ENCODE results near the gene SIGLEC14.
A peak's percentile ranks its signal among the peaks of the same experiment; 100 is the strongest.
"Not testable (repeated sequence)": the region's sequence is repeated elsewhere in the genome, so short reads cannot be mapped to it uniquely, and the experiment has no call there.

SIGLEC14 gene
- total RNA-seq: 0 reads per million in 4 experiments

GRCh38 chr19:51646730-51647129, at the start of gene SIGLEC14:
Gene SIGLEC14 (minus strand): TSS chr19:51646825. CDS start chr19:51646759, 66 bp downstream.
- DNase-seq: not testable (repeated sequence)

- no peak for DNase-seq
Measured at GRCh38 chr19:51695702-51696315, 49.2 kb upstream of the SIGLEC14 start.

GRCh38 chr19:51695088-51695487, 48.5 kb upstream of the SIGLEC14 start:
- no peak for DNase-seq

GRCh38 chr19:51694318-51695085, 47.9 kb upstream of the SIGLEC14 start:
- no peak for DNase-seq

GRCh38 chr19:51693819-51694218, 47.2 kb upstream of the SIGLEC14 start:
- DNase-seq: no peak

- DNase-seq: no peak
Measured at GRCh38 chr19:51693260-51693659, 46.6 kb upstream of the SIGLEC14 start, which contains the start of gene SPACA6. Gene SPACA6 (plus strand): TSS chr19:51693330. CDS start chr19:51693527, 197 bp downstream.

- DNase-seq: no peak
Measured at GRCh38 chr19:51692468-51692867, 45.8 kb upstream of the SIGLEC14 start.

GRCh38 chr19:51691584-51692428, 45.2 kb upstream of the SIGLEC14 start:
- DNase-seq: no peak

GRCh38 chr19:51691074-51691583, 44.5 kb upstream of the SIGLEC14 start:
- no peak for DNase-seq

- peak; percentile 29 for DNase-seq
Measured at GRCh38 chr19:51690454-51691073, 43.9 kb upstream of the SIGLEC14 start.

GRCh38 chr19:51689751-51690453, 43.3 kb upstream of the SIGLEC14 start:
- DNase-seq: no peak

GRCh38 chr19:51688671-51689571, 42.3 kb upstream of the SIGLEC14 start:
- no peak for DNase-seq

- DNase-seq: no peak
Measured at GRCh38 chr19:51687791-51688670, 41.4 kb upstream of the SIGLEC14 start.

- DNase-seq: no peak
Measured at GRCh38 chr19:51686171-51686570, 39.5 kb upstream of the SIGLEC14 start.

- DNase-seq: no peak
Measured at GRCh38 chr19:51681286-51681941, 34.8 kb upstream of the SIGLEC14 start.

- DNase-seq: no peak
Measured at GRCh38 chr19:51680474-51680873, 33.8 kb upstream of the SIGLEC14 start.

- no peak for DNase-seq
Measured at GRCh38 chr19:51676566-51677083, 30.0 kb upstream of the SIGLEC14 start.

- DNase-seq: not testable (repeated sequence)
Measured at GRCh38 chr19:51675911-51676565, 29.4 kb upstream of the SIGLEC14 start.

All from effector CD8-positive, alpha-beta T cell (primary cell).